Raji (cell line): Measurements from ENCODE around the gene TBCEL.

Experiments
- POLR2A ChIP-seq: IDR thresholded peaks from 2 replicates; pipeline ENCODE4 v1.6.1; 2011; ENCODE audit warnings: low read depth, low read length, control low read depth; ENCODE audit not compliant: insufficient read depth

Gene TBCEL

GRCh38 chr11:121081321-121081720 lies 57.4 kb downstream of the TBCEL start:
- no peak for TF ChIP-seq POLR2A

- no peak for TF ChIP-seq POLR2A
Measured at GRCh38 chr11:121082219-121082618, 58.3 kb downstream of the TBCEL start.

GRCh38 chr11:121082670-121083069 lies 58.8 kb downstream of the TBCEL start:
- no peak for TF ChIP-seq POLR2A

GRCh38 chr11:121086866-121087265 lies 63.0 kb downstream of the TBCEL start:
- no peak for TF ChIP-seq POLR2A

- TF ChIP-seq POLR2A = no peak
Measured at GRCh38 chr11:121089566-121089965, 65.7 kb downstream of the TBCEL start.

- TF ChIP-seq POLR2A = no peak
Measured at GRCh38 chr11:121090145-121090721, 66.3 kb downstream of the TBCEL start.

GRCh38 chr11:121091492-121092152 lies 67.7 kb downstream of the TBCEL start:
- no peak for TF ChIP-seq POLR2A

- TF ChIP-seq POLR2A = no peak
Measured at GRCh38 chr11:121095561-121095960, 71.7 kb downstream of the TBCEL start.

- TF ChIP-seq POLR2A = no peak
Measured at GRCh38 chr11:121099364-121099763, 75.5 kb downstream of the TBCEL start.

GRCh38 chr11:121099885-121100284 lies 76.0 kb downstream of the TBCEL start:
- no peak for TF ChIP-seq POLR2A

GRCh38 chr11:121100943-121101342 lies 77.0 kb downstream of the TBCEL start, which contains the start of gene TECTA:
Gene TECTA (plus strand): TSS chr11:121101243. CDS start chr11:121102666, 1,423 bp downstream.
- TF ChIP-seq POLR2A = no peak

- no peak for TF ChIP-seq POLR2A
Measured at GRCh38 chr11:121104312-121104762, 80.4 kb downstream of the TBCEL start.

- no peak for TF ChIP-seq POLR2A
Measured at GRCh38 chr11:121105063-121105480, 81.2 kb downstream of the TBCEL start.

GRCh38 chr11:121105481-121106195 lies 81.7 kb downstream of the TBCEL start:
- TF ChIP-seq POLR2A = no peak

GRCh38 chr11:121106812-121107211 lies 82.9 kb downstream of the TBCEL start:
- TF ChIP-seq POLR2A = no peak

- TF ChIP-seq POLR2A = no peak
Measured at GRCh38 chr11:121108413-121108812, 84.5 kb downstream of the TBCEL start.

- no peak for TF ChIP-seq POLR2A
Measured at GRCh38 chr11:121109471-121109870, 85.6 kb downstream of the TBCEL start.
